ENCODE results near the gene FNBP1. TPM values are rescaled to one million over a fixed set of nuclear protein-coding genes. Genes with fewer than 3 reads are reported as not detected.

The FNBP1 gene
- total RNA-seq, 1 donor from 2014 or later: 50.0 TPM

- Histone ChIP-seq H3K4me1 (peaks cover 59% of the 10 kb centered on the region), H3K9me3 (no peaks in the 10 kb centered on the region), H3K27ac (no peak overlapping the region), H3K27me3 (no peaks in the 10 kb centered on the region), H3K4me3 (no peak overlapping the region), H3K36me3 (no peaks in the 10 kb centered on the region)
- intact Hi-C loops (cut with DNase I): no loop called here
- no peak for ATAC-seq
- TF ChIP-seq CTCF (IDR thresholded peaks at IDR 0.05): no peak
- no peak for DNase-seq
Observed at GRCh38 chr9:129936222-129936621, 106.8 kb downstream of the FNBP1 start.

- Histone ChIP-seq H3K27me3 (no peaks in the 10 kb centered on the region), H3K36me3 (no peaks in the 10 kb centered on the region), H3K4me3 (no peak overlapping the region), H3K27ac (peak overlapping the region; percentile 55), H3K9me3 (no peaks in the 10 kb centered on the region), H3K4me1 (peaks cover 59% of the 10 kb centered on the region)
- intact Hi-C loops (cut with DNase I): no loop called here
- DNase-seq (no peak), ATAC-seq (peak; percentile 42)
- no peak for TF ChIP-seq CTCF (IDR thresholded peaks at IDR 0.05)
Observed at GRCh38 chr9:129934780-129935179, 108.2 kb downstream of the FNBP1 start.

GRCh38 chr9:129934041-129934591, 108.9 kb downstream of the FNBP1 start:
- DNase-seq (no peak), ATAC-seq (no peak)
- Histone ChIP-seq H3K27me3 (no peaks in the 10 kb centered on the region), H3K9me3 (no peaks in the 10 kb centered on the region), H3K4me3 (no peak overlapping the region), H3K36me3 (peaks cover 5% of the 10 kb centered on the region), H3K4me1 (peaks cover 59% of the 10 kb centered on the region), H3K27ac (peak overlapping the region; percentile 55)
- no peak for TF ChIP-seq CTCF (IDR thresholded peaks at IDR 0.05)
- intact Hi-C loops (cut with DNase I): no loop called here

- Histone ChIP-seq H3K4me3 (no peak overlapping the region), H3K27me3 (no peaks in the 10 kb centered on the region), H3K36me3 (peaks cover 12% of the 10 kb centered on the region), H3K9me3 (no peaks in the 10 kb centered on the region), H3K4me1 (peaks cover 52% of the 10 kb centered on the region), H3K27ac (peak overlapping the region; percentile 55)
- intact Hi-C loops (cut with DNase I): no loop called here
- no peak for DNase-seq
- ATAC-seq: no peak
- no peak for TF ChIP-seq CTCF (IDR thresholded peaks at IDR 0.05)
Observed at GRCh38 chr9:129933185-129934040, 109.6 kb downstream of the FNBP1 start.

- peaks cover 19% of the 10 kb centered on the region for H3K36me3 ChIP-seq
- DNase-seq (no peak), ATAC-seq (peak; percentile 63)
- peaks cover 43% of the 10 kb centered on the region for H3K4me1 ChIP-seq
- intact Hi-C loops (cut with DNase I): no loop called here
- no peaks in the 10 kb centered on the region for H3K9me3 ChIP-seq
- no peaks in the 10 kb centered on the region for H3K27me3 ChIP-seq
- H3K4me3 ChIP-seq: no peak overlapping the region
- no peak for TF ChIP-seq CTCF (IDR thresholded peaks at IDR 0.05)
- H3K27ac ChIP-seq: peak overlapping the region; percentile 45
Observed at GRCh38 chr9:129932303-129933151, 110.5 kb downstream of the FNBP1 start.

Measured in upper lobe of right lung (tissue), 1 donor.